Cardiac muscle cell (in vitro differentiated cells and primary cell): Measurements from ENCODE around the gene PRKACA. TPM values are rescaled to one million over a fixed set of nuclear protein-coding genes. Genes with fewer than 3 reads are reported as not detected.

Experiments used
- DNase-seq, 2 donors: peaks; one replicate each; pipeline versions ENCODE4 v3.0.0 to v3.0.0-alpha.2; 2010 to 2017; ENCODE audit warnings: low read depth in 1 of 2, low spot score in 1 of 2
- H3K27ac ChIP-seq: fragments of 200-600 bp; sonication (generic); 2 replicates; pipeline ENCODE4 v1.5.1; 2016
- H3K27me3 ChIP-seq: fragments of 200-600 bp; sonication (generic); 2 replicates; pipeline ENCODE4 v1.6.0; 2016; ENCODE audit warnings: control low read depth
- H3K36me3 ChIP-seq: fragments of 200-600 bp; sonication (generic); 2 replicates; pipeline ENCODE4 v1.5.1; 2016; ENCODE audit warnings: control low read depth
- H3K4me1 ChIP-seq: fragments of 200-600 bp; sonication (generic); 2 replicates; pipeline ENCODE4 v1.8.1; 2017; ENCODE audit warnings: low read depth, mild to moderate bottlenecking, mixed run types
- H3K4me3 ChIP-seq: fragments of 200-600 bp; sonication (generic); 2 replicates; pipeline ENCODE4 v1.5.1; 2016; ENCODE audit warnings: mild to moderate bottlenecking
- H3K9me3 ChIP-seq: fragments of 200-600 bp; sonication (generic); 2 replicates; pipeline ENCODE4 v1.5.1; 2017; ENCODE audit warnings: low read depth, mild to moderate bottlenecking, control low read depth
- CTCF ChIP-seq: IDR thresholded peaks from 2 replicates; pipeline ENCODE4 v1.5.1; 2012; ENCODE audit warnings: low read depth, mild to moderate bottlenecking, low read length
- polyA plus RNA-seq: library from polyadenylated mRNA; unstranded; fragments of >200 nt; fragmentation: Nextera tagmentation; extraction: Ambion mirVana; gene quantifications from 2 replicates; pipeline ENCODE4 v1.2.1, GENCODE V29; 2016
- total RNA-seq: library from RNA; depleted of rRNA; stranded (reverse); fragments of >200 nt; gene quantifications from 2 replicates; pipeline ENCODE4 v1.2.3, GENCODE V29; 2016

PRKACA gene
- total and polyA plus RNA-seq, 2 experiments from 2014 or later = 30.6 to 95.2 TPM

GRCh38 chr19:14113762-14114414 is 3.7 kb downstream of the PRKACA start:
- Histone ChIP-seq H3K27me3 (no peaks in the 10 kb centered on the region), H3K27ac (peak overlapping the region; percentile 62), H3K36me3 (no peaks in the 10 kb centered on the region), H3K4me3 (no peak overlapping the region), H3K9me3 (no peaks in the 10 kb centered on the region), H3K4me1 (peaks cover 36% of the 10 kb centered on the region)
- peak; percentile 35 for TF ChIP-seq CTCF
- no peak for DNase-seq

- H3K27ac ChIP-seq = peak overlapping the region; percentile 62
- DNase-seq = peak in 1 of 2 donors; percentile 53
These were observed 4.7 kb downstream of the PRKACA start for GRCh38 chr19:14112809-14113385.

GRCh38 chr19:14112051-14112808 is 5.3 kb downstream of the PRKACA start:
- no peaks in the 10 kb centered on the region for H3K36me3 ChIP-seq
- no peak overlapping the region for H3K4me3 ChIP-seq
- peak overlapping the region; percentile 62 for H3K27ac ChIP-seq
- H3K4me1 ChIP-seq = peaks cover 30% of the 10 kb centered on the region
- no peaks in the 10 kb centered on the region for H3K27me3 ChIP-seq
- no peak for TF ChIP-seq CTCF
- H3K9me3 ChIP-seq = no peaks in the 10 kb centered on the region
- peak in 1 of 2 donors; percentile 43 for DNase-seq

More at GRCh38 chr19:14112809-14113385, 4.7 kb downstream of the PRKACA start:
- peaks cover 30% of the 10 kb centered on the region for H3K4me1 ChIP-seq
- H3K4me3 ChIP-seq = no peak overlapping the region
- no peak for TF ChIP-seq CTCF
- no peaks in the 10 kb centered on the region for H3K9me3 ChIP-seq
- no peaks in the 10 kb centered on the region for H3K36me3 ChIP-seq
- H3K27me3 ChIP-seq = no peaks in the 10 kb centered on the region

- no peak overlapping the region for H3K4me3 ChIP-seq
- no peak for TF ChIP-seq CTCF
- H3K27ac ChIP-seq = no peak overlapping the region
- no peak for DNase-seq
- H3K27me3 ChIP-seq = no peaks in the 10 kb centered on the region
- H3K36me3 ChIP-seq = no peaks in the 10 kb centered on the region
- no peaks in the 10 kb centered on the region for H3K9me3 ChIP-seq
- peaks cover 27% of the 10 kb centered on the region for H3K4me1 ChIP-seq
These were observed 6.1 kb downstream of the PRKACA start for GRCh38 chr19:14111486-14111885.

- Histone ChIP-seq H3K27ac (no peak overlapping the region), H3K27me3 (no peaks in the 10 kb centered on the region), H3K4me1 (peaks cover 19% of the 10 kb centered on the region), H3K9me3 (no peaks in the 10 kb centered on the region), H3K4me3 (no peak overlapping the region), H3K36me3 (peaks cover 2% of the 10 kb centered on the region)
- TF ChIP-seq CTCF = no peak
- no peak for DNase-seq
These were observed 6.9 kb downstream of the PRKACA start for GRCh38 chr19:14110650-14111049.
